HCT116 (cell line): ENCODE data around the gene GPR151.

Source experiments
- ZFX ChIP-seq: fragments of 450-650 bp; IDR thresholded peaks from 2 replicates; pipeline ENCODE4 v1.6.1; 2017
- TF ChIP-seq, protein P1 (sequence below), 3 experiments: fragments of 200-600 bp in 1 of 3; sonication (generic) in 1 of 3; IDR thresholded peaks in 2 of 3; conservative IDR thresholded peaks in 1 of 3; 2 replicates each; pipeline ENCODE4 v1.5.1; 2012 to 2017; ENCODE audit warnings: low read depth in 2 of 3, low read length in 2 of 3, antibody characterized with exemption in 1 of 3, borderline replicate concordance in 1 of 3, control low read depth in 1 of 3, mild to moderate bottlenecking in 1 of 3, mixed read lengths in 1 of 3, mixed run types in 1 of 3, moderate library complexity in 1 of 3; ENCODE audit not compliant: insufficient read depth in 1 of 3

- TF ChIP-seq, protein P1, sequence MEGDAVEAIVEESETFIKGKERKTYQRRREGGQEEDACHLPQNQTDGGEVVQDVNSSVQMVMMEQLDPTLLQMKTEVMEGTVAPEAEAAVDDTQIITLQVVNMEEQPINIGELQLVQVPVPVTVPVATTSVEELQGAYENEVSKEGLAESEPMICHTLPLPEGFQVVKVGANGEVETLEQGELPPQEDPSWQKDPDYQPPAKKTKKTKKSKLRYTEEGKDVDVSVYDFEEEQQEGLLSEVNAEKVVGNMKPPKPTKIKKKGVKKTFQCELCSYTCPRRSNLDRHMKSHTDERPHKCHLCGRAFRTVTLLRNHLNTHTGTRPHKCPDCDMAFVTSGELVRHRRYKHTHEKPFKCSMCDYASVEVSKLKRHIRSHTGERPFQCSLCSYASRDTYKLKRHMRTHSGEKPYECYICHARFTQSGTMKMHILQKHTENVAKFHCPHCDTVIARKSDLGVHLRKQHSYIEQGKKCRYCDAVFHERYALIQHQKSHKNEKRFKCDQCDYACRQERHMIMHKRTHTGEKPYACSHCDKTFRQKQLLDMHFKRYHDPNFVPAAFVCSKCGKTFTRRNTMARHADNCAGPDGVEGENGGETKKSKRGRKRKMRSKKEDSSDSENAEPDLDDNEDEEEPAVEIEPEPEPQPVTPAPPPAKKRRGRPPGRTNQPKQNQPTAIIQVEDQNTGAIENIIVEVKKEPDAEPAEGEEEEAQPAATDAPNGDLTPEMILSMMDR (IDR thresholded peaks at IDR 0.05 in 2 of 3, conservative IDR thresholded peaks at IDR 0.05 in 1 of 3; ENCODE audit: borderline replicate concordance in 1 of 3, insufficient read depth in 1 of 3, low read depth in 2 of 3, low read length in 2 of 3): no peak
- no peak for TF ChIP-seq ZFX
Measured at GRCh38 chr5:146560205-146560812, 44.3 kb upstream of the GPR151 start.
